Measurements from ENCODE around the gene ZNF407. TPM values are rescaled to one million over a fixed set of nuclear protein-coding genes. Genes with fewer than 3 reads are reported as not detected.

The ZNF407 gene
- total RNA-seq, 1 experiment from 2014 or later = 7.6 TPM

- ATAC-seq = no peak
- H3K9me2 ChIP-seq (ENCODE audit: insufficient read depth) = no peaks in the 10 kb centered on the region
- TF ChIP-seq EZH2phosphoT487 (IDR thresholded peaks at IDR 0.05; ENCODE audit: borderline replicate concordance) (no peak), REST (IDR thresholded peaks at IDR 0.05; ENCODE audit: low read depth) (no peak), CEBPB (IDR thresholded peaks at IDR 0.05; ENCODE audit: low read depth) (no peak), POLR2AphosphoS5 (IDR thresholded peaks at IDR 0.05; ENCODE audit: low read depth, low read length) (no peak)
- ChIA-PET RAD21 (ENCODE audit: low non-redundant PET in 1 of 2, low total read pairs in 2 of 2, uncharacterized antibody in 2 of 2, unreplicated experiment in 2 of 2) (no interaction called here), POLR2A (no interaction called here), CTCF (no interaction called here)
- DNase-seq (ENCODE audit: low read depth, low spot score) = no peak
- H4K20me1 ChIP-seq (ENCODE audit: insufficient read depth) = no peaks in the 10 kb centered on the region
- H3K79me2 ChIP-seq (ENCODE audit: insufficient read depth, low read length) = no peaks in the 10 kb centered on the region
- H3K4me3 ChIP-seq (replicated peaks in 1 of 2; ENCODE audit: low read depth in 1 of 2, low read length in 2 of 2) = no peak overlapping the region
- H2AFZ ChIP-seq (ENCODE audit: low read depth, low read length, poor library complexity, severe bottlenecking) = no peak overlapping the region
- BruUV-seq (replicated peaks) = no TSS peak
- H3K27me3 ChIP-seq (ENCODE audit: insufficient read depth, low read length) = no peaks in the 10 kb centered on the region
- H3K9me3 ChIP-seq (ENCODE audit: control insufficient read depth in 1 of 2, insufficient read depth in 1 of 2, low read depth in 1 of 2, low read length in 2 of 2) = no peaks in the 10 kb centered on the region
- H3K4me2 ChIP-seq (ENCODE audit: low read length) = no peak overlapping the region
- H3K9ac ChIP-seq (ENCODE audit: low read length) = no peak overlapping the region
- H3K36me3 ChIP-seq (ENCODE audit: control insufficient read depth in 1 of 2, insufficient read depth in 2 of 2, low read length in 2 of 2) = no peaks in the 10 kb centered on the region
- no peak overlapping the region for H3K27ac ChIP-seq (ENCODE audit: low read depth, low read length)
- intact Hi-C loops (cut with micrococcal nuclease) = no loop called here
- H3K4me1 ChIP-seq (ENCODE audit: control insufficient read depth in 1 of 2, insufficient read depth in 2 of 2, low read length in 2 of 2) = peaks cover 3 to 14% of the 10 kb centered on the region in 2 experiments; a peak in 3 of 4 replicates
Observed at GRCh38 chr18:74708169-74708568, 110.5 kb downstream of the ZNF407 start.

- Histone ChIP-seq H3K9ac (ENCODE audit: low read length) (no peak overlapping the region), H3K36me3 (ENCODE audit: control insufficient read depth in 1 of 2, insufficient read depth in 2 of 2, low read length in 2 of 2) (no peaks in the 10 kb centered on the region), H2AFZ (ENCODE audit: low read depth, low read length, poor library complexity, severe bottlenecking) (no peak overlapping the region), H3K4me3 (replicated peaks in 1 of 2; ENCODE audit: low read depth in 1 of 2, low read length in 2 of 2) (no peak overlapping the region), H3K4me2 (ENCODE audit: low read length) (no peak overlapping the region), H3K27me3 (ENCODE audit: insufficient read depth, low read length) (no peaks in the 10 kb centered on the region), H3K27ac (ENCODE audit: low read depth, low read length) (no peak overlapping the region), H3K4me1 (ENCODE audit: control insufficient read depth in 1 of 2, insufficient read depth in 2 of 2, low read length in 2 of 2) (peaks cover 3 to 14% of the 10 kb centered on the region in 2 experiments; a peak in 3 of 4 replicates), H3K9me3 (ENCODE audit: control insufficient read depth in 1 of 2, insufficient read depth in 1 of 2, low read depth in 1 of 2, low read length in 2 of 2) (no peaks in the 10 kb centered on the region), H4K20me1 (ENCODE audit: insufficient read depth) (no peaks in the 10 kb centered on the region), H3K79me2 (ENCODE audit: insufficient read depth, low read length) (no peaks in the 10 kb centered on the region), H3K9me2 (ENCODE audit: insufficient read depth) (no peaks in the 10 kb centered on the region)
- intact Hi-C loops (cut with micrococcal nuclease) = no loop called here
- RAD21 ChIA-PET (ENCODE audit: low non-redundant PET in 1 of 2, low total read pairs in 2 of 2, uncharacterized antibody in 2 of 2, unreplicated experiment in 2 of 2) = no interaction called here
- POLR2A ChIA-PET = no interaction called here
- BruUV-seq (replicated peaks) = no TSS peak
- ATAC-seq = no peak
- CTCF ChIA-PET = no interaction called here
- DNase-seq (ENCODE audit: low read depth, low spot score) = no peak
- TF ChIP-seq POLR2AphosphoS5 (IDR thresholded peaks at IDR 0.05; ENCODE audit: low read depth, low read length) = no peak
- TF ChIP-seq RAD21 (IDR thresholded peaks at IDR 0.05; ENCODE audit: low read depth) = no peak
- no peak for TF ChIP-seq ATF3 (IDR thresholded peaks at IDR 0.05)
- TF ChIP-seq CTCF (IDR thresholded peaks at IDR 0.05 in 2 of 3, conservative IDR thresholded peaks at IDR 0.05 in 1 of 3; ENCODE audit: borderline replicate concordance in 1 of 3, insufficient read depth in 1 of 3, low read depth in 2 of 3, low read length in 2 of 3) = no peak
- TF ChIP-seq YY1 (IDR thresholded peaks at IDR 0.05; ENCODE audit: extremely low read depth, insufficient replicate concordance, low read depth, low read length) = no peak
- no peak for TF ChIP-seq CBX3 (IDR thresholded peaks at IDR 0.05; ENCODE audit: low read depth)
- TF ChIP-seq MAX (IDR thresholded peaks at IDR 0.05) = no peak
- no peak for TF ChIP-seq EZH2 (IDR thresholded peaks at IDR 0.05)
- TF ChIP-seq ZFX (IDR thresholded peaks at IDR 0.05) = no peak
- TF ChIP-seq SP1 (IDR thresholded peaks at IDR 0.05; ENCODE audit: low read depth) = no peak
- no peak for TF ChIP-seq SRF (IDR thresholded peaks at IDR 0.05; ENCODE audit: low read depth)
- TF ChIP-seq EGR1 (IDR thresholded peaks at IDR 0.05; ENCODE audit: low read depth) = no peak
- TF ChIP-seq POLR2A (IDR thresholded peaks at IDR 0.05; ENCODE audit: borderline replicate concordance, extremely low read depth, insufficient read depth, insufficient read length) = no peak
- TF ChIP-seq EZH2phosphoT487 (IDR thresholded peaks at IDR 0.05; ENCODE audit: borderline replicate concordance) = no peak
- TF ChIP-seq ELF1 (IDR thresholded peaks at IDR 0.05; ENCODE audit: borderline replicate concordance, low read depth) = no peak
- no peak for TF ChIP-seq SIN3A (IDR thresholded peaks at IDR 0.05; ENCODE audit: low read depth)
Observed at GRCh38 chr18:74709452-74709851, 111.8 kb downstream of the ZNF407 start.
